Neuronal stem cell (in vitro differentiated cells): ENCODE measurements around the gene CIRBP.
"Not testable (repeated sequence)": the region's sequence is repeated elsewhere in the genome, so short reads cannot be mapped to it uniquely, and the experiment has no call there.

Experiments used
- DNase-seq: peaks from one replicate; pipeline ENCODE4 v3.0.0-alpha.2; 2013; ENCODE audit warnings: low spot score
- H2AFZ ChIP-seq: one replicate; pipeline ENCODE4 v1.6.1; 2013; ENCODE audit warnings: mild to moderate bottlenecking, low read length, inconsistent platforms
- H2AK5ac ChIP-seq: 2 replicates; pipeline ENCODE4 v1.6.1; 2013; ENCODE audit warnings: low read depth, mild to moderate bottlenecking, inconsistent platforms, low read length, moderate library complexity, mixed read lengths
- H2BK120ac ChIP-seq: 2 replicates; pipeline ENCODE4 v1.6.1; 2013; ENCODE audit warnings: low read depth, mild to moderate bottlenecking, inconsistent platforms, low read length, moderate library complexity, mixed read lengths
- H2BK12ac ChIP-seq: one replicate; pipeline ENCODE4 v1.6.1; 2013; ENCODE audit warnings: low read length, inconsistent platforms
- H2BK15ac ChIP-seq: 2 replicates; pipeline ENCODE4 v1.6.1; 2013; ENCODE audit warnings: mild to moderate bottlenecking, low read length, inconsistent platforms, mixed read lengths
- H2BK5ac ChIP-seq: one replicate; pipeline ENCODE4 v1.6.1; 2013; ENCODE audit warnings: inconsistent platforms, mild to moderate bottlenecking, low read length, moderate library complexity
- H3K14ac ChIP-seq: one replicate; pipeline ENCODE4 v1.6.1; 2013; ENCODE audit warnings: low read length, inconsistent platforms
- H3K18ac ChIP-seq: 2 replicates; pipeline ENCODE4 v1.6.1; 2013; ENCODE audit warnings: low read length, inconsistent platforms
- H3K23ac ChIP-seq: 2 replicates; pipeline ENCODE4 v1.6.1; 2013; ENCODE audit warnings: low read depth, mild to moderate bottlenecking, mixed read lengths, low read length, inconsistent platforms; ENCODE audit not compliant: poor library complexity
- H3K27ac ChIP-seq: replicated peaks from 3 replicates; pipeline ENCODE4 v1.5.1; 2013; ENCODE audit warnings: low read length, inconsistent platforms
- H3K27me3 ChIP-seq, 3 experiments: 2 replicates each; pipeline ENCODE4 v1.6.1; 2013; ENCODE audit warnings: low read length in 3 of 3, mild to moderate bottlenecking in 2 of 3, inconsistent platforms in 1 of 3, low read depth in 1 of 3, mixed read lengths in 1 of 3, moderate library complexity in 1 of 3; ENCODE audit not compliant: control insufficient read depth in 3 of 3, insufficient read depth in 3 of 3
- H3K36me3 ChIP-seq, 2 donors: replicated peaks in 1 of 2; 2 replicates each; pipeline ENCODE4 v1.6.1; 2013; ENCODE audit warnings: low read length in 2 of 2; ENCODE audit not compliant: control insufficient read depth in 2 of 2, insufficient read depth in 2 of 2
- H3K4ac ChIP-seq: 2 replicates; pipeline ENCODE4 v1.6.1; 2013; ENCODE audit warnings: inconsistent platforms, mild to moderate bottlenecking, low read length, moderate library complexity
- H3K4me1 ChIP-seq, 2 donors: 1 replicate in 1 of 2; 2 replicates in 1 of 2; pipeline ENCODE4 v1.6.1; 2013; ENCODE audit warnings: low read length in 2 of 2, low read depth in 1 of 2; ENCODE audit not compliant: control insufficient read depth in 2 of 2, insufficient read depth in 1 of 2
- H3K4me2 ChIP-seq: one replicate; pipeline ENCODE4 v1.6.1; 2013; ENCODE audit warnings: mild to moderate bottlenecking, low read length, inconsistent platforms; ENCODE audit not compliant: insufficient read depth, poor library complexity, severe bottlenecking
- H3K4me3 ChIP-seq, 2 donors: 2 replicates each; pipeline ENCODE4 v1.5.1; 2013; ENCODE audit warnings: low read length in 2 of 2, mild to moderate bottlenecking in 2 of 2, inconsistent platforms in 1 of 2, moderate library complexity in 1 of 2
- H3K79me1 ChIP-seq: one replicate; pipeline ENCODE4 v1.6.1; 2013; ENCODE audit warnings: low read depth, mild to moderate bottlenecking, inconsistent platforms, low read length, moderate library complexity
- H3K9ac ChIP-seq: one replicate; pipeline ENCODE4 v1.6.1; 2013; ENCODE audit warnings: mild to moderate bottlenecking, low read depth, low read length, inconsistent platforms; ENCODE audit not compliant: poor library complexity
- H3K9me3 ChIP-seq, 2 donors: replicated peaks in 1 of 2; 2 replicates each; pipeline versions ENCODE3 to v1.6.1; 2013; ENCODE audit warnings: low read length in 2 of 2, mild to moderate bottlenecking in 2 of 2, inconsistent platforms in 1 of 2, low read depth in 1 of 2, mixed read lengths in 1 of 2, moderate library complexity in 1 of 2; ENCODE audit not compliant: control insufficient read depth in 2 of 2, insufficient read depth in 1 of 2
- H4K8ac ChIP-seq: one replicate; pipeline ENCODE4 v1.6.1; 2013; ENCODE audit warnings: low read depth, mild to moderate bottlenecking, inconsistent platforms, low read length, moderate library complexity
- H4K91ac ChIP-seq: one replicate; pipeline ENCODE4 v1.6.1; 2013; ENCODE audit warnings: low read length, low read depth, mild to moderate bottlenecking, inconsistent platforms; ENCODE audit not compliant: poor library complexity
- WGBS, 2 donors: extraction: QIAGEN DNeasy Blood & Tissue Kit; methylation state at CpG; one replicate each; pipeline ENCODE4 v1.1.7; 2013; ENCODE audit warnings: missing lambda C conversion rate in 2 of 2, mixed read lengths in 1 of 2; ENCODE audit not compliant: insufficient read length in 2 of 2, insufficient replicate concordance in 1 of 2; ENCODE audit errors: extremely low coverage in 2 of 2; 5-methylcytosine and 5-hydroxymethylcytosine counted together

Gene CIRBP

DNA sequence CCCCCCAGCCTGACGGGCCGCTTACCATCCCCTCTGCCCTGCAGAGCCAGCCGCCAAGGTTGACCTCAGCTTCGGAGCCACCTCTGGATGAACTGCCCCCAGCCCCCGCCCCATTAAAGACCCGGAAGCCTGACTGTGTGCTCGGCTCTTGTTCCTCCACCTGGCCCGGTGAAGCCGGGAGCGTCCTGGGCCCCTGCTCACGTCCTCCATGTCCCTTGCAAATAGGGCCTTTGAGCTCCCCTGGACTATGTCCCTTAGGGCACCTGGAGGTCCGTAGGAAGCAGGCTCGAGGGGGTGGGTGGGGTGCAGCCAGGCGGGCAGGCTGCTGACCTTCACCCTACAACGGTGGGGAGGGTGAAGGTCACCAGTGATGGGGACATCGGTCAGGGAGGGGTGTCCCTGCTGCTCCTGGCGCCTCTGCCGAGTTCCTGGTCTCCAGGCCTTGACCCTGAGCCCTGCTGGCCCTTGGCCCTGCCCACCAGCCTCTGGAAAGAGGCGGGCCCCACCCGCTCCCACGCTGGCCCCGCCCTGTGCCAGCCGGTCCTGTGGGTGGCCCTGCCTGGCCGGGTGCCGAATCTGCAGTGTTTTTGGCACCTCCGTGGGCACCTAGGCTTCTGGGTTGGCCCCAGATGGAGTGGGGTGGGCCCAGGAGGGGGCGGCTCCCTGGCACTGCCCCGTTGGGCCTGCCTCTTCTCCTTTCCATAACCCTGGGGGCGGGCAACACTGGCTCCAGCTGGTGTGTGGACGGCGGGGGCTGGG, 24.3 kb upstream of the CIRBP start:
- peaks cover 20 to 27% of the 10 kb centered on the region in 2 donors for H3K4me1 ChIP-seq
- peak overlapping the region; percentile 89 for H2AK5ac ChIP-seq
- no peak overlapping the region for H4K91ac ChIP-seq
- no peak overlapping the region for H3K4me2 ChIP-seq
- no peak overlapping the region for H3K4ac ChIP-seq
- no peak overlapping the region for H3K14ac ChIP-seq
- H3K18ac ChIP-seq: peak overlapping the region; percentile 44
- no peak for DNase-seq
- no peaks in the 10 kb centered on the region for H3K27me3 ChIP-seq
- H2BK5ac ChIP-seq: peak overlapping the region; percentile 21
- no peaks in the 10 kb centered on the region for H3K9me3 ChIP-seq
- H3K4me3 ChIP-seq: no peak overlapping the region
- peak overlapping the region; percentile 89 for H3K23ac ChIP-seq
- no peak overlapping the region for H2BK12ac ChIP-seq
- H2BK15ac ChIP-seq: peak overlapping the region; percentile 38
- peak overlapping the region; percentile 38 for H3K9ac ChIP-seq
- H2AFZ ChIP-seq: no peak overlapping the region
- WGBS, 2 donors: no CpG with 5 or more reads among the region's 31 CpGs
- H2BK120ac ChIP-seq: peak overlapping the region; percentile 2
- H3K36me3 ChIP-seq: peaks cover 0 to 8% of the 10 kb centered on the region in 2 donors
- H3K79me1 ChIP-seq: peaks cover 11% of the 10 kb centered on the region
- H4K8ac ChIP-seq: no peak overlapping the region
- no peak overlapping the region for H3K27ac ChIP-seq

DNA sequence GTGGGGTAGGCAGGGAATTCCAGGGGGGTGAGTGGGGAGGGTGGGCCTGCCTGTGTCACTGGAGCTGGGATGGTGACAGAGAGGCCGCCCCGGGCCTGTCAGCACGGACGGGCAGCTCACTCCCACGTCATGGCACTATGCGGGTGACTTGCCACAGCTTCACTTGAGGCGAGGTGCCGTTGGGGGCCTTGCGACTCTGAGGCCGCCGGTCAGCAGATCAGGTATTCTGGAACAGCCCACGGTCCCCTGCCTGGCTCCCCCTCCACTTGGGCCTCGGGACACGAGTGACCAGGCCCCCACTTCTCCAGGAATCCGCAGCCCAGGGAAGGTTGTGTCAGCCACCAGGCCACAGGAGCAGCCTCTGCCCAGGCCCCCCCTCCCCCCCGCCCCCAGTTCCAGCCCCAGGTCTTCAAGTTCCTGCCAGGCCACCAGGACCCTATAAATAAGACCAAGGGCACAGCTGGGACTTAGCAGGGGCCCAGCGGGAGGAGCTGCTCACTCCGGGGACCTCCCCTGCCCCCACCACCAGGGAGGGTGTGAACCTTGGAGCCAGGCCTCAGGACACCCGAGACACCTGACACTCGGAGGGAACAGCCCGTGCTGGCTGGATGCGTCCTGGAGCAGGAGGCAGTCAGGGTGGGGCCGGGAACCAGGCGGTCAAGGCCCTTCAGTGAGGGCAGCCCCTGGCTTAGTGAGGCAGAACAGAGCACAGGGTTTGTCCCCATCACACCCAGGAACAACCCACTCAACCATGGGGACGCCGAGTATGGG, 23.5 kb upstream of the CIRBP start:
- Histone ChIP-seq H3K18ac (peak overlapping the region; percentile 57), H2AFZ (no peak overlapping the region), H2BK5ac (no peak overlapping the region), H3K27ac (no peak overlapping the region), H3K4me2 (no peak overlapping the region), H2AK5ac (peak overlapping the region; percentile 95), H3K9me3 (no peaks in the 10 kb centered on the region), H3K4ac (no peak overlapping the region), H4K91ac (no peak overlapping the region), H3K14ac (no peak overlapping the region), H3K9ac (peak overlapping the region; percentile 60), H3K23ac (peak overlapping the region; percentile 99), H3K36me3 (peaks cover 0 to 8% of the 10 kb centered on the region in 2 donors), H2BK12ac (peak overlapping the region; percentile 94), H3K4me1 (peaks cover 19 to 26% of the 10 kb centered on the region in 2 donors), H3K27me3 (no peaks in the 10 kb centered on the region), H3K79me1 (peaks cover 11% of the 10 kb centered on the region), H4K8ac (no peak overlapping the region), H2BK15ac (peak overlapping the region; percentile 81), H2BK120ac (no peak overlapping the region), H3K4me3 (no peak overlapping the region)
- DNase-seq: no peak
- no CpG with 5 or more reads among the region's 26 CpGs for WGBS, 2 donors

DNA sequence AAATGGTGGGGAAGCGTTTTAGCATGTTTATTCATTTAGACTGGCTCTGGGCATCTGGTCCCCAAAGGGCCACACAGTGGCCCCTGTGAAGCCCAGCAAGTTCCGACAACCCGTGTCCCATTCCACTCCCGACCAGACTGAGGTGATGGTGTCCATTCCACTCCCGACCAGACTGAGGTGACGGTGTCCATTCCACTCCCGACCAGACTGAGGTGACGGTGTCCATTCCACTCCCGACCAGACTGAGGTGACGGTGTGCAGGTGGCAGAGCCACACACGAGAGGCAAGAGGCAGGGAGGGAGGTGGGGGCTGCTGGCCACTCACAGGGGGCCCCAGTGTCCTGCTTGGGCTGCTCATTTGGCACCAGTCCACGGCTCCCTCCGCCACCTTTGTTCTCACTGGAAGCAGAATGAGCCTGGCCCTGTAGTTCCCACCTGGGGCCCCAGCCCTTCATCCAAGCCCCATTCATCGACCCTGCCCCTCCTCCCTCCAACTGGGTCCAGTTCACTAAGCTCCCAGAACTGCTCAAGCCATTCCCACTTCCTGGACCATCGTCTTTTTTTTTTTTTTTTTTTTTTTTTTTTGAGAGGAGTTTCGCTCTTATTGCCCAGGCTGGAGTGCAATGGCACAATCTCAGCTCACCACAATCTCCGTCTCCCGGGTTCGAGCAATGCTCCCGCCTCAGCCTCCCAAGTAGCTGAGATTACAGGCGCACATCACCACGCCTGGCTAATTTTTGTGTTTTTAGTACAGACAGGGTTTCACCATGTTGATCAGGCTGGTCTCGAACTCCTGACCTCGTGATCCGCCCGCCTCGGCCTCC, 22.7 kb upstream of the CIRBP start:
- not testable (repeated sequence) for H2BK120ac ChIP-seq, H3K9me3 ChIP-seq, H2BK5ac ChIP-seq, H2BK12ac ChIP-seq, H3K27ac ChIP-seq, H3K4ac ChIP-seq, H4K8ac ChIP-seq, H3K14ac ChIP-seq, H3K4me2 ChIP-seq, H4K91ac ChIP-seq, H2AFZ ChIP-seq, H3K27me3 ChIP-seq, H3K4me3 ChIP-seq, DNase-seq
- Histone ChIP-seq H3K79me1 (peaks cover 15% of the 10 kb centered on the region), H2AK5ac (peak overlapping the region; percentile 95), H3K9ac (peak overlapping the region; percentile 60), H3K18ac (peak overlapping the region; percentile 71), H3K4me1 (peaks cover 17 to 26% of the 10 kb centered on the region in 2 donors), H3K23ac (peak overlapping the region; percentile 85), H3K36me3 (peaks cover 3 to 13% of the 10 kb centered on the region in 2 donors), H2BK15ac (peak overlapping the region; percentile 37)
- no CpG with 5 or more reads among the region's 27 CpGs for WGBS, 2 donors
